HCT116 (cell line): ENCODE data around the gene DNMT3B. TPM values are rescaled to one million over a fixed set of nuclear protein-coding genes. Genes with fewer than 3 reads are reported as not detected.

Experiments used
- ATAC-seq: fragments of 200-7000 bp; cut with Tn5 transposase; 2 replicates; pipeline ENCODE4 v1.9.1; 2020; ENCODE audit warnings: mild to moderate bottlenecking, moderate library complexity
- BruUV-seq: library from RNA; stranded (reverse); fragments of 400-500 nt; replicated peaks from 2 replicates; lab custom pipeline; 2021; lab: Mats Ljungman, UMichigan
- CTCF ChIA-PET: fragments of 300-600 bp; sonication (Branson Sonifier 250); formaldehyde crosslinking; loops from one replicate; lab custom pipeline; 2021; ENCODE audit warnings: antibody characterized with exemption; lab: Charles Lee
- POLR2A ChIA-PET: fragments of 300-600, 350-600 bp; sonication (Branson Sonifier 250); formaldehyde crosslinking; loops from one replicate; lab custom pipeline; 2021; ENCODE audit warnings: antibody characterized with exemption; lab: Charles Lee
- RAD21 ChIA-PET, 2 experiments: fragments of 300-600 bp; sonication (Branson Sonifier 250); formaldehyde crosslinking; loops; one replicate each; lab custom pipeline; 2023; ENCODE audit warnings: low total read pairs in 2 of 2; ENCODE audit not compliant: uncharacterized antibody in 2 of 2, unreplicated experiment in 2 of 2, low non-redundant PET in 1 of 2; lab: Charles Lee
- DNase-seq: peaks from one replicate; pipeline ENCODE4 v3.0.0-alpha.2; 2010; ENCODE audit warnings: low read depth, low spot score
- H2AFZ ChIP-seq: fragments of 200-600 bp; shearing (Covaris generic), sonication (generic); 2 replicates; pipeline ENCODE4 v1.6.1; 2017; ENCODE audit warnings: low read depth, mixed run types, mixed read lengths, antibody characterized with exemption, low read length; ENCODE audit not compliant: poor library complexity, severe bottlenecking
- H3K27ac ChIP-seq: 2 replicates; pipeline ENCODE4 v1.5.1; 2012; ENCODE audit warnings: low read depth, low read length
- H3K27me3 ChIP-seq: fragments of 200-600 bp; sonication (generic); 2 replicates; pipeline ENCODE4 v1.6.1; 2016; ENCODE audit warnings: mixed run types, low read length, mixed read lengths; ENCODE audit not compliant: insufficient read depth
- H3K36me3 ChIP-seq, 2 experiments: fragments of 200-500 bp in 1 of 2; fragments of 200-600 bp in 1 of 2; sonication (Bioruptor generic) in 1 of 2; sonication (generic) in 1 of 2; 2 replicates each; pipeline versions ENCODE4 v1.5.1 to v1.6.1; 2014 to 2016; ENCODE audit warnings: low read length in 2 of 2, inconsistent platforms in 1 of 2, mixed read lengths in 1 of 2, mixed run types in 1 of 2; ENCODE audit not compliant: insufficient read depth in 2 of 2, control insufficient read depth in 1 of 2
- H3K4me1 ChIP-seq, 2 experiments: fragments of 200-600 bp in 1 of 2; sonication (generic) in 1 of 2; 2 replicates each; pipeline versions ENCODE4 v1.5.1 to v1.6.1; 2012 to 2017; ENCODE audit warnings: low read length in 2 of 2, inconsistent platforms in 1 of 2, mild to moderate bottlenecking in 1 of 2, mixed read lengths in 1 of 2, mixed run types in 1 of 2, moderate library complexity in 1 of 2; ENCODE audit not compliant: insufficient read depth in 2 of 2, control insufficient read depth in 1 of 2
- H3K4me2 ChIP-seq: fragments of 200-600 bp; sonication (generic); 2 replicates; pipeline ENCODE4 v1.6.1; 2017; ENCODE audit warnings: mixed run types, low read length, mixed read lengths
- H3K4me3 ChIP-seq, 2 experiments: fragments of 200-600 bp in 1 of 2; sonication (generic) in 1 of 2; replicated peaks in 1 of 2; 2 replicates each; pipeline ENCODE4 v1.5.1; 2011 to 2016; ENCODE audit warnings: low read length in 2 of 2, control low read depth in 1 of 2, low read depth in 1 of 2, mild to moderate bottlenecking in 1 of 2, mixed read lengths in 1 of 2, mixed run types in 1 of 2
- H3K79me2 ChIP-seq: fragments of 200-600 bp; sonication (generic); 2 replicates; pipeline ENCODE4 v1.6.1; 2017; ENCODE audit warnings: mild to moderate bottlenecking, mixed run types, low read length, moderate library complexity, mixed read lengths; ENCODE audit not compliant: insufficient read depth
- H3K9ac ChIP-seq: fragments of 200-600 bp; sonication (generic); 2 replicates; pipeline ENCODE4 v1.6.1; 2016; ENCODE audit warnings: low read length, mixed read lengths
- H3K9me2 ChIP-seq: fragments of 200-600 bp; sonication (generic), shearing (Covaris generic); 2 replicates; pipeline ENCODE4 v1.6.1; 2017; ENCODE audit warnings: mixed run types, mild to moderate bottlenecking, moderate library complexity; ENCODE audit not compliant: insufficient read depth
- H3K9me3 ChIP-seq, 2 experiments: fragments of 200-500 bp in 1 of 2; fragments of 200-600 bp in 1 of 2; sonication (Bioruptor generic) in 1 of 2; sonication (generic) in 1 of 2; 2 replicates each; pipeline ENCODE4 v1.6.1; 2014 to 2017; ENCODE audit warnings: low read length in 2 of 2, mixed read lengths in 2 of 2, inconsistent platforms in 1 of 2, low read depth in 1 of 2, mild to moderate bottlenecking in 1 of 2, mixed run types in 1 of 2, moderate library complexity in 1 of 2; ENCODE audit not compliant: control insufficient read depth in 1 of 2, insufficient read depth in 1 of 2
- H4K20me1 ChIP-seq: fragments of 200-600 bp; sonication (generic), shearing (Covaris generic); 2 replicates; pipeline ENCODE4 v1.6.1; 2017; ENCODE audit warnings: mixed run types, mild to moderate bottlenecking, moderate library complexity; ENCODE audit not compliant: insufficient read depth
- ATF3 ChIP-seq: IDR thresholded peaks from 2 replicates; pipeline ENCODE4 v1.6.1; 2012
- EGR1 ChIP-seq: IDR thresholded peaks from 2 replicates; pipeline ENCODE4 v1.6.1; 2012; ENCODE audit warnings: low read depth
- ELF1 ChIP-seq: IDR thresholded peaks from 2 replicates; pipeline ENCODE4 v1.6.1; 2012; ENCODE audit warnings: low read depth, borderline replicate concordance
- MAX ChIP-seq: IDR thresholded peaks from 2 replicates; pipeline ENCODE4 v1.6.1; 2012
- POLR2A ChIP-seq: IDR thresholded peaks from 2 replicates; pipeline ENCODE4 v1.7.0; 2011; ENCODE audit warnings: borderline replicate concordance; ENCODE audit not compliant: insufficient read depth, insufficient read length; ENCODE audit errors: extremely low read depth
- REST ChIP-seq: IDR thresholded peaks from 2 replicates; pipeline ENCODE4 v1.6.1; 2012; ENCODE audit warnings: low read depth
- SIN3A ChIP-seq: IDR thresholded peaks from 2 replicates; pipeline ENCODE4 v1.6.1; 2012; ENCODE audit warnings: low read depth
- ZNF274 ChIP-seq: fragments of 200-500 bp; sonication (Bioruptor generic); IDR thresholded peaks from 2 replicates; pipeline ENCODE4 v1.6.1; 2014; ENCODE audit warnings: mild to moderate bottlenecking, low read depth, low read length, inconsistent platforms
- intact Hi-C: fragments of 100-400 bp; cut with micrococcal nuclease; formaldehyde crosslinking; loops from 2 replicates; pipeline ENCODE4 v1.10.0; 2022
- total RNA-seq: library from RNA; stranded (reverse); gene quantifications from one replicate; pipeline ENCODE4 v1.2.1, GENCODE V29; 2021; ENCODE audit not compliant: unreplicated experiment

The DNMT3B gene
- total RNA-seq, 1 experiment from 2014 or later: 22.2 TPM

GRCh38 chr20:32832664-32833063 lies 70.5 kb downstream of the DNMT3B start:
- intact Hi-C loops: no loop called here
- H3K9me2 ChIP-seq: no peaks in the 10 kb centered on the region
- no peak overlapping the region for H2AFZ ChIP-seq
- H3K9me3 ChIP-seq: no peaks in the 10 kb centered on the region
- H3K36me3 ChIP-seq: peaks cover 57 to 58% of the 10 kb centered on the region in 2 experiments
- DNase-seq (no peak), ATAC-seq (no peak)
- ChIA-PET CTCF (no interaction called here), POLR2A (interaction anchor here (0.7 kb wide), 1 partner anchor 34 kb away, joined by 3 read pairs; no protein-coding TSS in a partner anchor), RAD21 (no interaction called here)
- H3K4me3 ChIP-seq: no peak overlapping the region
- no peak for TF ChIP-seq EGR1
- TF ChIP-seq ATF3: no peak
- no peak for TF ChIP-seq ZNF274
- peaks cover 94% of the 10 kb centered on the region for H3K79me2 ChIP-seq
- no TSS peak for BruUV-seq
- no peak overlapping the region for H3K27ac ChIP-seq
- H3K4me2 ChIP-seq: no peak overlapping the region
- H3K9ac ChIP-seq: no peak overlapping the region
- H4K20me1 ChIP-seq: peaks cover 3% of the 10 kb centered on the region; the same call in 1 of the 2 replicates
- H3K4me1 ChIP-seq: no peaks in the 10 kb centered on the region
- H3K27me3 ChIP-seq: no peaks in the 10 kb centered on the region

- no peak overlapping the region for H3K9ac ChIP-seq
- intact Hi-C loops: no loop called here
- CTCF ChIA-PET: no interaction called here
- H3K4me2 ChIP-seq: no peak overlapping the region
- H3K27ac ChIP-seq: no peak overlapping the region
- BruUV-seq: no TSS peak
- no peaks in the 10 kb centered on the region for H3K27me3 ChIP-seq
- H4K20me1 ChIP-seq: peaks cover 2% of the 10 kb centered on the region; the same call in 1 of the 2 replicates
- H3K4me1 ChIP-seq: no peaks in the 10 kb centered on the region
- RAD21 ChIA-PET: no interaction called here
- no peaks in the 10 kb centered on the region for H3K9me2 ChIP-seq
- TF ChIP-seq ELF1 (no peak), REST (no peak), MAX (no peak), POLR2A (no peak), SIN3A (no peak)
- ATAC-seq: no peak
- peaks cover 87% of the 10 kb centered on the region for H3K79me2 ChIP-seq
- DNase-seq: no peak
- no peak overlapping the region for H3K4me3 ChIP-seq
- POLR2A ChIA-PET: no interaction called here
- no peaks in the 10 kb centered on the region for H3K9me3 ChIP-seq
- H2AFZ ChIP-seq: no peak overlapping the region
- H3K36me3 ChIP-seq: peaks cover 52 to 61% of the 10 kb centered on the region in 2 experiments
Observed at GRCh38 chr20:32834972-32835371, 72.8 kb downstream of the DNMT3B start.
